GM18517 (cell line): ENCODE results near the gene ROBO1.

Experiments
- ATAC-seq: cut with Tn5 transposase; IDR thresholded peaks from one replicate; pipeline ENCODE4 v1.9.1; 2021; ENCODE audit warnings: mild to moderate bottlenecking, moderate library complexity; ENCODE audit not compliant: unreplicated experiment

The ROBO1 gene

GRCh38 chr3:79103307-79103706 is 664.5 kb downstream of the ROBO1 start:
- ATAC-seq = no peak

- no peak for ATAC-seq
Measured at GRCh38 chr3:79097964-79098660, 669.7 kb downstream of the ROBO1 start.

GRCh38 chr3:79094654-79095053 is 673.1 kb downstream of the ROBO1 start:
- no peak for ATAC-seq

- peak; percentile 92 for ATAC-seq
Measured at GRCh38 chr3:79086514-79086913, 681.3 kb downstream of the ROBO1 start.

- no peak for ATAC-seq
Measured at GRCh38 chr3:79085171-79085570, 682.6 kb downstream of the ROBO1 start.

- no peak for ATAC-seq
Measured at GRCh38 chr3:79081335-79081734, 686.5 kb downstream of the ROBO1 start.

- ATAC-seq = no peak
Measured at GRCh38 chr3:79074558-79074957, 693.2 kb downstream of the ROBO1 start.

GRCh38 chr3:79067734-79068133 is 700.1 kb downstream of the ROBO1 start:
- ATAC-seq = no peak

GRCh38 chr3:79066481-79066880 is 701.3 kb downstream of the ROBO1 start:
- ATAC-seq = no peak

GRCh38 chr3:79063624-79064023 is 704.2 kb downstream of the ROBO1 start:
- ATAC-seq = no peak

- no peak for ATAC-seq
Measured at GRCh38 chr3:79057756-79058155, 710.0 kb downstream of the ROBO1 start.

GRCh38 chr3:79056498-79056897 is 711.3 kb downstream of the ROBO1 start:
- ATAC-seq = no peak

- no peak for ATAC-seq
Measured at GRCh38 chr3:79052054-79052681, 715.6 kb downstream of the ROBO1 start.

- no peak for ATAC-seq
Measured at GRCh38 chr3:79047581-79047980, 720.2 kb downstream of the ROBO1 start.

- ATAC-seq = no peak
Measured at GRCh38 chr3:79041621-79042020, 726.2 kb downstream of the ROBO1 start.

- no peak for ATAC-seq
Measured at GRCh38 chr3:79040701-79041100, 727.1 kb downstream of the ROBO1 start.

- no peak for ATAC-seq
Measured at GRCh38 chr3:79040091-79040490, 727.7 kb downstream of the ROBO1 start.

GRCh38 chr3:79039192-79039591 is 728.6 kb downstream of the ROBO1 start:
- ATAC-seq = no peak

GRCh38 chr3:79038636-79039035 is 729.2 kb downstream of the ROBO1 start:
- ATAC-seq = no peak

- ATAC-seq = no peak
Measured at GRCh38 chr3:79038057-79038456, 729.7 kb downstream of the ROBO1 start.

- ATAC-seq = peak; percentile 63
Measured at GRCh38 chr3:79032686-79033318, 735.0 kb downstream of the ROBO1 start.

GRCh38 chr3:79030157-79030556 is 737.6 kb downstream of the ROBO1 start:
- ATAC-seq = no peak
